Fibroblast of skin of abdomen (primary cell): ENCODE results near the gene COMMD6.

Experiments used
- DNase-seq: peaks from one replicate; pipeline ENCODE4 v3.0.0-alpha.2; 2013

Gene COMMD6

GRCh38 chr13:75482070-75482819 lies 55.4 kb downstream of the COMMD6 start, which contains the start of gene TBC1D4:
Gene TBC1D4 (minus strand): TSS chr13:75482169. CDS start chr13:75481767, 402 bp downstream.
- DNase-seq: peak; percentile 89

GRCh38 chr13:75481176-75482069 lies 56.2 kb downstream of the COMMD6 start:
- no peak for DNase-seq

- peak; percentile 44 for DNase-seq
Observed at GRCh38 chr13:75480671-75481175, 56.9 kb downstream of the COMMD6 start.

- DNase-seq: no peak
Observed at GRCh38 chr13:75479102-75479740, 58.4 kb downstream of the COMMD6 start.

GRCh38 chr13:75478659-75479058 lies 59.0 kb downstream of the COMMD6 start:
- no peak for DNase-seq
